ENCODE results near the gene ASPHD1.
A peak's percentile ranks its signal among the peaks of the same experiment; 100 is the strongest.
"Not testable (repeated sequence)": the region's sequence is repeated elsewhere in the genome, so short reads cannot be mapped to it uniquely, and the experiment has no call there.

Gene ASPHD1

DNA sequence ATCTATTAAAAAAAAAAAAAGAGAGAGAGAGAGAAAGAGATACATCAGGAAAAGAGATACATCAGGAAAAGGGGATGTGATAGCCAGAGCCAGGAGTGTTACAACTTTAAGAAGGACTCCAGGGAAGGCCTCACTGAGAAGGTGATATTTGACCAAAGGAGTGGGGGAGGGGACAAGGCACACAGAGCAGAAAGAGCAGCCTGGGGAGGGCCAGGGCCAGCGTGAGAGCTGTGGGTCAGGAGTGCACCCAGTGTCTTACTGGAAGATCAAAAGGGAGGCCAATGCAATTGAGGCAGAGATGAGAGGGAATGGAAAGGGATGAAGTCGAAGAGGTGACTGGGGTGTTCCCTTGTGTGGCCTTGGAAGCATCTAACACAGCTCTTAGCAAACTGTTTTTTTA lies 7.7 kb downstream of the ASPHD1 start:
- no peak for DNase-seq (ENCODE audit: low read depth)

DNA sequence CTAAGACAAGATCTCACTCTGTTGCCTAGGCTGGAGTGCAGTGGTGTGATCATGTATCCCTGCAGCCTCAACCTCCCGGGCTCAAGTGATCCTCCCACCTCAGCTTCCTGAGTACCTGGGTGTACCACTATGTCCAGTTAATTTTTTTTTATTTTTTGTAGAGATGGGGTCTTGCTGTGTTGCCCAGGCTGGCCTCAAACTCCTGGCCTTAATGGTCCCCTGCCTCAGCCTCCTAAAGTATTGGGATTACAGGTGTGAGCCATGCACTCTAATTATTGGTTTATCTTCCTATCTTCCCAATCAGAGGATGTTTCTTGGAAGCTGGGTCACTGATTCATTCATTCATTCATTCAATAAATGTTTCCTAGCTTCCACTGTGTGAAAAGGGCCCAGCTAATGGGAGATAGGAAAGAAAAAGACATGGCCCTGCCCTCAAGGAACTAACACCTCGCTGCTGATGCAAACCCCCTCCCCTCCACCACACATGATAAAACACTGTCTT lies 8.5 kb downstream of the ASPHD1 start:
- no peak for DNase-seq (ENCODE audit: low read depth)

DNA sequence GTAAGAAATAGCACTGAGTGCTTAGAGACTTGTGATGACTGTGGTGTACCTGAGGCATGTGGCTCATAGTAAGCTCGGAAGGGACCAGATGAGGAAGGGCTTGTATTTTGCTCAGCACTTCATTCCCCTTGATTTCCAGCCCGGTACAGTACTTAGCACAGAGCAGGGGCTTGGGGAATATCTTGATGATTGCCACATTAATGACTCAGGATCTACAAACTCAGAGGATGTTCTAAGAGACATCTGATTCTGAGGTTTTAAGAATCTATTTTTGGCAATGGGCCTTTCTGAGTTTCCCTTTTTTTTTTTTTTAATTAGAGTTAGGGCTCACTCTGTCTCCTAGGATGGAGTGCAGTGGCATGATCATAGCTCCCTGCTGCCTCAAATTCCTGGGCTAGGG lies 9.1 kb downstream of the ASPHD1 start:
- no peak for DNase-seq (ENCODE audit: low read depth)

DNA sequence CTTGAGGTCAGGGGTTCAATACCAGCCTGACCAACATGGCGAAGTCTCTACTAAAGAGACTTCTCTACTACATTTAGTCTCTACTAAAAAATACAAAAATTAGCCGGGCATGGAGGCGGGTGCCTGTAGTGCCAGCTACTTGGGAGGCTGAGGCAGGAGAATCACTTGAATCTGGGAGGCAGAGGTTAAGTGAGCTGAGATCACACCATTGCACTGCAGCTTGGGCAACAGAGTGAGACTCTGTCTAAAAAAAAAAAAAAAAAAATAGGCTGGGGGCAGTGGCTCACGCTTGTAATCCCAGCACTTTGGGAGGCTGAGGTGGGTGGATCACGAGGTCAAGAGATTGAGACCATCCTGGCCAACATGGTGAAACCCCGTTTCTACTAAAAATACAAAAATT lies 9.6 kb downstream of the ASPHD1 start:
- not testable (repeated sequence) for DNase-seq (ENCODE audit: low read depth)

DNA sequence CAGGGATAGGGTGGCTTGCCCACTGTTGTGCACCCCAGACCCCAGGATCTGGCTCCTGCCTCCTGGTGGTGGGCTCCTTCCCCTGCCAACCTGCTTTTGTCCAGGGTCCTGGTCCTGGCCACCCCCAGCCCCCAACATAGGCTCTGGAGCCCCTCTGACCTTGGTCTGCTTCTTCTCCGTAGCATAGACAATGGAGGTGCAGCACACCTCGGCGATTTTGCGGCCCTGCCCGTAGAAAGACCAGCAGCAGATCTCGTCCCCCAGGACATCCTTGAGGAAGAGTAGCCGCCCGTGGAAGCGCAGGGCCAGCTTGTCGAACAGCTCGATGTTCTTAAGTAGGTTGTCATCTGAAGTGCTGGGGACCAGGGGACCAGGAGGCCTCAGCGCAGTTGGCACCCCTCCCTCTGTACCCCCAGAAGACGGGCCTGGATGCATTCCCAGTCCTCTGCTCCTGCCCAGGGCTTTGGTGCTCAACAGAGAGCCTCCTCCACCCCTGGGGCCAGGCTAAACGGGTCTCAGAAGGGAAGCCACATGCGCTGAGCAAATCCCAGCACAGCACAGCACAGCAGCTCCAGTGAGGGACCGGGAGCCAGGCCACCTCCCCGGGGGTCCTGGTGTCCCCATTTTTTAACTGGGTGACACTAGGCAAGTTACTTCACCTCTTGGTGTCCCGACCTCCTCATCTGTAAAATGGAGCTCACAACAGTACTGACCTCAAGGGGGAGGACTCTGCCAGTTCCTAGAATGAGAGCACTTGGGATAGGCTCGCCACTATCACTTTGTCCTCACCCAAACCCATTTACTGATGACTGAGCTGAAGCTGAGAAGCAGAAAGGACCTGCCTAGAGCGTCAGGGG lies 10.8 kb downstream of the ASPHD1 start:
- no peak for DNase-seq (ENCODE audit: low read depth)

DNA sequence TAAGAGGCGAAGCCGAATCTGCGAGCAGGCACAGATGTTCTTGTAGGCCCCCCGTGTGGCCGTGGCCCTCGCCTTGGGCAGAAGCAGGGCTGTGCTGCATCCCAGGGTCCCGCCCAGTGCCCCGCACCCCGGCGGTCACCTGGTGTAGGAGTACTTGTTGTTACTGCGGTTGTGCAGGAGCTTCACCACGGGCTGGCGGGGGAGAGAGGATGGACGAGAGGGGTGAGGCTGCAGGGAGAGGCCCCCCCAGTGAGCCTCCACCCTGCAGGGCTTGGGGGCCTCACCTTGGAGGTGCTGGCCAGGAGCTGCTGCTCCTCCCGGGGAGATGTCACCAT lies 11.4 kb downstream of the ASPHD1 start:
- no peak for DNase-seq (ENCODE audit: low read depth)

DNA sequence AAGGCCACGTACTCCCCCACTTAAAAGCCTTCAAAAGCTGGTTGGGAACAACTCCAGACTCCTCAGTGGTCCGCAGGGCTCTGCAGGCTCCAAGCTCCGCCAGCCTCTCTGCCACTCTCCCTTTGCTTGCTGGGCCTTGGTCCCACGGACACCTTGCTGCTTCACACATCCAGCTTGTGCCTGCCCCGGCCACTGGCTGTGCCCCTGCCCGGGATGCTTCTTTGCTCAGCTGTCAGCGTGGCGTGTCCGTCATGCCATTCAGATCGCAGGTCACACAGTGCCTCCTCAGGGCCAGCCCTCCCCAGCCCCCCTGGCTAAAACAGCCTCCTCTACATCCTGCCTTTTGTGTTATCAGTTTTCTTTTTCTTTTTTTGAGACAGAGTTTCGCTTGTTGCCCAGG lies 11.8 kb downstream of the ASPHD1 start:
- no peak for DNase-seq (ENCODE audit: low read depth)

DNA sequence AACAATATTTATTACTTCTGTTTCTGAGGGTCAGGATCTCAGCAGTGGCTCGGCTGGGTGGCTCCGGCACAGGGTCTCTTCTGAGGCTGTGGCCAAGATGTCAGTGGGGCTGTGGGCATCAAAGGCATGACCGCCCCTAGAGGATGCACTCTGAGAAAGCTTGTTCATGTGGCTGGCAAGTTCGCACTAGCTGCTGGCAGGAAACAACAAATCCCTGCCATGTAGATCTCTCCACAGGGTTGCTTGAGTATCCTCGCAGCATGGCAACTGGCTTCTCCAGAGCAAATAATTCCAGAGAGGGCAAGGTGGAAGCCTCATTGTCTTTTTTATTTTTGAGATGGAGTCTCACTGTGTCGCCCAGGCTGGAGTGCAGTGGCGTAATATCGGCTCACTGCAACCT lies 13.2 kb downstream of the ASPHD1 start:
- no peak for DNase-seq (ENCODE audit: low read depth)

DNA sequence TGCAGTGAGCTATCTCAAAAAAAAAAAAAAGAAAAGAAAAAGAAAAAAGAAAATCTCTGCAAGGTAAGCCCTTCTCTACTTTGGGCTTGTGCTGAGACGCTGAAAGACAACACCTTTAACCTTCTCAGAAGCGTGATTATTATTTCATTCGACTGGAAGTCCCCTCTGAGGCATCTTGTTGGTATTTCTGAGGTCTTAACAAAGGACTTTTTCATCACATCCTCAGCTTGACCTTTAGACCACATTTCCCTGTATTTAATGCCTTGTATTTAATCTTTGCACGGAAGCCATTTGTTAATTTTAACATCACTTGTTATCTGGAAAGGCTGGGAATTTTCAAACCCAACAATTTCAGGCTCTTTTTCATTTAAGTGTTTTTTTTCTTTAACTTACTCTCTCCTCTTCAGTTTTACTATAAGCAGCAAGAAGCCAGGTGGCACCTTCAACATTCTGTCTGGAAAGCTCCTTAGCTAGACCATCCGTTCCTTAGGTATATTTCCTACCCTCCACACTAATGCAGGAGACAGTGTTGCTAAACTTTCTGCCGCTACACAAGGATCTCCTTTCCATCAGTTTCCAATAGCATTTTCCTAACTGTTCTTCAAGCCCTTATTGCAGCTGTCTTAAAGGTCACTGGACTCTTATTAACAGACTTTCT lies 15.4 kb downstream of the ASPHD1 start:
- no peak for DNase-seq (ENCODE audit: low read depth)

DNA sequence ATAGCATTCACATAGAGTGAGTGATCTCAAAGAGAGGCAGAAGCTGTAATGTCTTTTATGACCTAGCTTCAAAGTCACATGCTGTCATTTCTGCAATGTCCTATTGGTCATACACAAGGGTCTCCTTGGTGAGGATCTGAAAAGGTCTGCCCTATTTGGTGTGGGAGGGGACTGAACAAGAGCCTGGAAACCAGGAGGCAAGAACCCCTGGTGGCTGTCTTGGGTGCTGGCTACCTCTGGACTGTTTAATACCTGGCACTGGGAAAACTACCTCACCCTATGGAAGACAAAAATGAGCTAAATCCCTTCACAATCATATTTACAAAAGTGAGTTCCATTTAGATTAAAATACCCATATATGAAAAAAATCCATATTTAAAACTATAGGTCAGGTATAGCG lies 16.7 kb downstream of the ASPHD1 start:
- DNase-seq (ENCODE audit: low read depth), result no peak

DNA sequence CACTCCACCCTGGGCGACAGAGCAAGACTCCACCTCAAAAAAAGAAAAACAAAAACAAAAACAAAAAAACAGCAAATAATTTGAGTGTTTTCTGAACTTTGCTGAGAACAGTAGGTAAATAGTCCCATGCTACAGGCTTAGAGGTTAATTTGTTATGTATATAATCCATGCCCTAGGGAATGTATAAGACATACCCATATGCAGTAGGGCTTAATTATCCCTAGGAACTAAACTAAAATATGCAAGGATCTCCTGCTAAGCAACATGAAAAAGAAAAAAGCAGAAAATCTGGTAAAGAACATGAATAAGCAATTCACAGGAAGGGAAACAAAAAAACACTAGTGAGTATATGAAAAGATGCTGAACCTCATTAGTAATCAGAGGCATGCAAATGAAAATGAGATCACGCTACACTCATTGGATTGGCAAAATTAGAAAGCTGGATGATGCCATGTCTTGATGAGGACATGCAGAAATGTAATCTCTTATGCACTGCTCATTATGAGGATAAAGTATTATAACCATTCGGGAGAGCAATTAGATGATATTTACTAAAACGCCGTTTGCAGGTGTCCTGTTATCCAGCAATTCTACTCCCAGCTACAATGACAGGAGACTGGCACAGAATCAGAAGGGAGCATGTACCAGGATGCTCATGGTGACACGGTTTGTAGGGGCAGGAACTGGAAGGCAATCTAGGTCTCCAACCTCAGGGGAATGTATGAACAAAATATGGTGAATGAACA lies 20.2 kb downstream of the ASPHD1 start:
- no peak for DNase-seq (ENCODE audit: low read depth)

DNA sequence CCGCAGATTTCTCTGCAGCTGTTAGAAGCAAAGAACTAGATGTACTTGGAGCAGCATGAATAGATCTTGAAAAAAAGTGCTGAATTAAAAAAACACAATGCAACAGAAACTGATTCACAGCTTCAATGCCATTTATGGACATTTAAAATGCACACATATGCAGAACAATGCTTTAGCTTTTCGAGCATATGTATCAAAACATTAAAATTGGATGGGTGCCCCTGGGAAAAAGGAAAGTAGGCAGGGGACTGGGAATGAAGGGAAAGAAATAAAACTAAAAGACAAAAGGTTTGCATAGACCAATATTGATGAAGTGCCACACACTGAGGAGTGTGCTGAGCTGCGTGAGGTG lies 20.7 kb downstream of the ASPHD1 start:
- no peak for DNase-seq (ENCODE audit: low read depth)

DNA sequence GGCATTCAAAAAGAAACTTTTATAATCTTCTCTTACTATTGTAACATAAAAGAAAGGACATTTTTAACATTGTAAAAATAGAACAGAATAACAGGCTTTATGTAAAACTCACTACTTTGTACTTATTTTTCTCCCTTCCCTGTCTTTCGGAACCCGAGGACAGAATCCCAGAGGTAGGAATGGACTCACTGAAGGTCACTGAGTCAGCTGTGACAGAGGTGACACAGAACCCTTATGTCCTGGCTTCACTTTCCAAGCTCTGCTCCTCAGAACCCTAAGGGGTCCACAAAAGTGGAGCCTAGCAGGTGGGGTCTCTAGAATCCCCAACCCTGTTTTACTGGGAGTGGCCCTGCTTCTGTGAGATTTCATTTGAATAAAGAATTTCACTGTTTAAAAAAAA lies 22.0 kb downstream of the ASPHD1 start:
- DNase-seq (ENCODE audit: low read depth), result no peak

DNA sequence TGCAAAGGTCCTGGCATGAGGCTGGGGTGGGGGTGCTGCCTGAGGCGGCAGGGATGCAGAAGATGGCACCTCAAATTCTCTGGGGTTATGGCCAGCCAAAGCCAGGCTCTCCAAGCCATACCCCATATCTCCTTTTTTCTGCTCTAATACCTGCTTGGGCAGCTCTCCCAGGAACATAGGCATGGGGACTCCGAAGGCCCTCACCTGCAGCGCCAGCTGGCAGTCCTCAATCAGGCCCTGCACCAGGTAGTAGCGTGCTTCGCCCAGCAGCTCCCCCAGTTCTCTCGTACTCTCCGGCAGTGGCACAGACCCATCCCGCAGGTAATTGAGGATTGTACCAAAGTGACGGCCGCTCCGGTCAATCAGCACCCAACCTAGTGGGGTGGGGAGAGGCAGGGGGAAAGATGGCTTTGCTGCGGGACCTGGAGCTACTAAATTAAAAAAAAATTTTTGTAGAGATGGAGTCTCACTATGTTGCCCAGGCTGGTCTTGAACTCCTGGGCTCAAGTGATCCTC lies 22.8 kb downstream of the ASPHD1 start:
- no peak for DNase-seq (ENCODE audit: low read depth)

DNA sequence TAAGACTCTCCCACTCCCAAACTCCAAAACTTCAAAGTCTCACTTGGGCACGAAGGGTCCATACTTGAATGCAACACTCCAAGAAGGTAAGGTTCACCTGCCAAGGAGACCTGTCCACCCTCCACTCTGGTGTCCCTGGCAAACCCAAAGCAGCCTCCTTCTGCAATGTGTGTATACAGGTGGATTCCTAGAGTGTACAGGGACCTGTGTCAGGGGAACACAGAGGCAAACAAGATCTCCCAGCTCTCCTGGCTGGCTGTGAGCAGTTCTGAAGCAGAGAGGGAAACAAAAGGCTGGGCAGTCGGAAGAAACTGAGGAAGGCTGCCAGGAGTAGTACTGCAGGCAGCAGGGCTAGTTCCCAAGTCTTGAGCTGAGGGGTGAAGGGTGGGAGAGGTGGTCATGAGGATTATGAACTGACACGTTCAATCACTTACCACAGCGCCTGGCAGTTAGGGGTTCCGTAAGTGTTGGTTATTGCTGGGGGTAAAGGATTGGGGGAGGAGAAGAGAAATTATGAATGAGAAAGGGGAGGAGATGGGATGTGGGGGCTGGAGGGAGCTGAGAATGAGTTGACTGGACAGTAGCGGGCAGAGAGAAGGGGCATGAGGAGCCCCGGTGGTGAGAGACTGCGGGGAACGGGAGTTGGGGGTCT lies 24.9 kb downstream of the ASPHD1 start:
- no peak for DNase-seq (ENCODE audit: low read depth)

DNA sequence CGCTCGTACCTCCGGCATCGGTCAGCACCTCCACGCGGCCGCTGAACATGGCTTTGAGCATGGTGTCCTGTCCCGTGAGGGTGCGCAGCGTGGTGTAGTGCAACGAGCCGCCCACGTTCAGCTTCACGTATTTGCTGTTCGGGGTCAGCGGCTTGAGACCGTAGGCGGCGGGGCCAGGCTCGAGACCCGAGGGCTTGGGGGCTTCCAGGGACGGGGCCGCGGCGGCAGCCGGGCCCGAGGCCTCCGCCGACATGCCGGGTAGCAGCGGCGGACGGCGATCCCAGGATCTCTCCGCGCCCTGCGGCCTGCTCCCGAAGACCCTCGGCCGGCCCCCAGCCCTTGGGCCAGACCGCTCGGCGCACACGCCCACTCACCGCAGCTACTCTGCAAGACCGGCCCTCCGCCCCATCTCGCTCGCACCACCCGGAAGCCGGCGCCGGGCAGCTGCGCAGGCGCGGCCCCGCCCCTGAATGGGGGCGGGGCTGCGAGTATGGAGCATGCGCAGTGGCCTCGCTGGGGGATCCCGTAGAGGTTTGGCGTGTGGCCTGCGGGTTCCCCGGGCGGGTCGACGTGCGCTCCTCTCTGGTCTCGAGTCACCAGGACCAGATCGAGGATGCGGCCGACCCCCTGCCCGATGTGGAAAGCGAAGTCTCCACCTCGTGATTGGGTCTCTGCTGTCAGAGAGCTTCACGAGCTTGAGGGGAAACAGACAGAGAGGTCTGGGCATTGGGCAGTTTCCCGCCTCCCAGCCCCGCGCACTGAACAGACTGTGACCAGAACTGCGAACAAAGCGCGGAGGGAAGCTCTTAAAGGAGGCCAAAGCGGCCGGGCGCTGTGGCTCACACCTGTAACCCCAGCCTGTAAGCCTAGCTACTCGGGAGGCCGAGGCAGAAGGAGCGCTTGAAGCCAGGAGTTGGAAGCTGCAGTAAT lies 25.8 kb downstream of the ASPHD1 start, which contains the start of gene KCTD13:
TSS of gene KCTD13 (minus strand) at position 446 of the 930 bp plus-strand sequence. CDS start at position 253, 193 bp downstream.
- DNase-seq (ENCODE audit: low read depth), result peak; percentile 87

DNA sequence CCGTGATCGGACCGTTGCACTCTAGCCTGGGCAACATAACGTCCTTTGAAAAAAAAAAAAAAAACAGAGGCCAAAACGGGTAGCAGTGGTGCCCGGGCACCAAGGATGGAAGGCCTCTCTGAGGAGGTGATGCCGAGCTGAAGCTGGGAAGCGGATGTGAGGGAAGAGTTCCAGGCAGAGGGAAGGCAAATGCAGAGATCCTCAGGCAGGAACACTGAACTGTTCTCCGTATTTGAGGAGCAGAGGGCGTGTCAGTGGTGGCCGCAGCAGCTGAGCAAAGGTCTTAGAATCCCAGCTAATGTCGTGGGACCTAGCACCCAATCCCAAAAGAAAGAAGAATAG lies 26.4 kb downstream of the ASPHD1 start:
- DNase-seq (ENCODE audit: low read depth), result no peak

DNA sequence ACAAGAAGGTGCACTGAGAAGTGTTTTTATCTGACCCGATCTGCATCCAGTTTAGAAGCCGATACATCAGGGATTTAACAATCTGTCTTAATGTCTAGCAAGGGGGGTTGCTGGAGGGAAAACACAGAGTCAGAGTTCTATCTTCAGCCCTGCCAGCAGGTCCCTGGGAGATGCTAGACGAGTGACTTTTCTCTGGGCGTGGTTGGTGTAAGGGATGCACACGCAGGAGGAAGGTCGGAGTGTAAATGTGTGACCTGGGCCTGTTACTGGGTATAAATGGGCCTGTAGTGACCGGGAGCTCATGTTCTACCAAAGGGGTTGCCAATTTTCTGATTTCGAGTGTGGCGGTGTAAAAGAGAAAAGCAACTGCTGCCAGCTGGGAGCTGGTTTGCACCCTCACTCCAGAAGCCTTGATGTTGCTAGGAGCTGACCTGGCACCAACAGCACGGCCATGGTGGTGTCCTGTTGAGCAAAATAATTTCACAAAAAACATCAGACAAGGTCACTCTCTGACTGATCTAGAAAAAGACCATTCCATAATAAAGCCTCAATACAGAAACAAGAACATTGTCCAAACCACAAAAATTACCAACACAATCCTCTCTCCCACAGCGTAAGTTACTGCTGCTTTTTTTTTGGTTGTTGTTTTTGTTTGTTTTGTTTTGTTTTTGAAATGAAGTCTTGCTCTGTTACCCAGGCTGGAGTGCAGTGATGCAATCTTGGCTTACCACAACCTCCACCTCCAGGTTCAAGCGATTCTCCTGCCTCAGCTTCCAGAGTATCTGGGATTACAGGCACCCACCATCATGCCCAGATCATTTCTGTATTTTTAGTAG lies 27.0 kb downstream of the ASPHD1 start:
- no peak for DNase-seq (ENCODE audit: low read depth)

DNA sequence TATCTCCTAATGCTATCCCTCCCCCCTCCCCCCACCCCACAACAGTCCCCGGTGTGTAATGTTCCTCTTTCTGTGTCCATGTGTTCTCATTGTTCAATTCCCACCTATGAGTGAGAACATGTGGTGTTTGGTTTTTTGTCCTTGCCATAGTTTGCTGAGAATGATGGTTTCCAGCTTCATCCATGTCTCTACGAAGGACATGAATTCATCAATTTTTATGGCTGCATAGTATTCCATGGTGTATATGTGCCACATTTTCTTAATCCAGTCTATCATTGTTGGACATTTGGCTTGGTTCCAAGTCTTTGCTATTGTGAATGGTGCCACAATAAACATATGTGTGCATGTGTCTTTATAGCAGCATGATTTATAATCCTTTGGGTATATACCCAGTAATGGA lies 31.5 kb downstream of the ASPHD1 start:
- not testable (repeated sequence) for DNase-seq (ENCODE audit: low read depth)

DNA sequence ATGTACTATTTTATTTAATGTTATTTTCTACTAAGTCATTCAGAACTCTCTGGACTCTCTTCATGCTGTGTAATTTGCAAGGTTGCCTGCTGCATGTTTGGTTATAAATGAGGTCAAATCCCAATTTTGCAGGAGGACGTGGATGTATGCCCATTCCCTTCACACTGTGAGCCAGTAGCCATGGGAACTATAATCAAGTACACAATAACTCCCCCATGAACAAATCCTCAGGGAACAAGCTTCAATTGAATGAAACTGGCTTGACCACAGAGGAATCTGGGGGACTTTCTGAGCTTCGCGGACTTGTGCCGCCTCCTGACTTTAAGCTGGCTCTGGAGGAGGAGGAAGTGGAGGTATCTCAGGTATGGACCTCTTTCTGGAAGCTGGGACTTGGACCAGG lies 40.4 kb downstream of the ASPHD1 start:
- DNase-seq (ENCODE audit: low read depth), result no peak
